Keratinocyte (primary cell): Measurements from ENCODE around the gene PCDHA2.

Experiments used
- CTCF ChIP-seq, 3 experiments: IDR thresholded peaks in 1 of 3; conservative IDR thresholded peaks in 1 of 3; optimal IDR thresholded peaks in 1 of 3; 2 replicates in 2 of 3; 3 replicates in 1 of 3; pipeline versions ENCODE3 to v1.5.1; 2011; ENCODE audit warnings: low read length in 3 of 3, mild to moderate bottlenecking in 3 of 3, moderate library complexity in 2 of 3, control low read depth in 1 of 3, inconsistent platforms in 1 of 3; ENCODE audit not compliant: insufficient read depth in 2 of 3; ENCODE audit errors: extremely low read depth in 1 of 3
- EZH2 ChIP-seq: IDR thresholded peaks from one replicate; pipeline ENCODE4 v1.6.1; 2012; ENCODE audit warnings: inconsistent platforms, mild to moderate bottlenecking, low read length, moderate library complexity

- TF ChIP-seq CTCF (optimal IDR thresholded peaks at IDR 0.05 in 1 of 3, IDR thresholded peaks at IDR 0.05 in 1 of 3, conservative IDR thresholded peaks at IDR 0.05 in 1 of 3; ENCODE audit: extremely low read depth in 1 of 3, insufficient read depth in 2 of 3, low read length in 3 of 3) (no peak), EZH2 (no peak)
Observed at GRCh38 chr5:140802781-140803271, 8.2 kb downstream of the PCDHA2 start.
